Gastrocnemius medialis (tissue), 4 donors: ENCODE measurements around the gene BCL2L13. TPM values are rescaled to one million over a fixed set of nuclear protein-coding genes. Genes with fewer than 3 reads are reported as not detected.

Experiments used
- ATAC-seq, 2 donors: fragments of 150-250 bp; one replicate each; pipeline ENCODE4 v1.9.1; 2016
- DNase-seq, 2 donors: peaks; one replicate each; pipeline ENCODE4 v3.0.0-alpha.2; 2019
- H3K27ac ChIP-seq, 4 donors: fragments of 200-600 bp; sonication (generic); 1 replicate in 1 of 4; 2 replicates in 3 of 4; pipeline ENCODE4 v1.5.1; 2016 to 2018; ENCODE audit warnings: mild to moderate bottlenecking in 2 of 4, moderate library complexity in 1 of 4
- H3K27me3 ChIP-seq, 3 donors: fragments of 200-600 bp; sonication (generic) in 2 of 3; 1 replicate in 1 of 3; 2 replicates in 2 of 3; pipeline versions ENCODE4 v1.5.1 to v1.6.0; 2016 to 2019; ENCODE audit warnings: mild to moderate bottlenecking in 1 of 3, moderate library complexity in 1 of 3
- H3K36me3 ChIP-seq, 2 donors: fragments of 200-600 bp; sonication (generic) in 1 of 2; one replicate each; pipeline ENCODE4 v1.5.1; 2017 to 2018
- H3K4me1 ChIP-seq, 2 donors: fragments of 200-600 bp; sonication (generic) in 1 of 2; one replicate each; pipeline ENCODE4 v1.5.1; 2016 to 2017; ENCODE audit warnings: mild to moderate bottlenecking in 2 of 2
- H3K4me3 ChIP-seq, 4 donors: fragments of 200-600 bp; sonication (generic) in 3 of 4; 1 replicate in 1 of 4; 2 replicates in 3 of 4; pipeline ENCODE4 v1.5.1; 2016 to 2019; ENCODE audit warnings: mild to moderate bottlenecking in 2 of 4
- H3K9me3 ChIP-seq, 3 donors: fragments of 200-600 bp; sonication (generic) in 2 of 3; 1 replicate in 1 of 3; 2 replicates in 2 of 3; pipeline ENCODE4 v1.5.1; 2016 to 2019
- CTCF ChIP-seq, 5 experiments: fragments of 450-650 bp in 3 of 5; fragments of 200-600 bp in 2 of 5; sonication (generic) in 2 of 5; IDR thresholded peaks in 4 of 5; conservative IDR thresholded peaks in 1 of 5; 1 replicate in 4 of 5; 2 replicates in 1 of 5; pipeline ENCODE4 v1.5.1; 2016 to 2019; ENCODE audit warnings: antibody characterized with exemption in 5 of 5, mild to moderate bottlenecking in 3 of 5, moderate library complexity in 3 of 5
- POLR2A ChIP-seq, 2 donors: fragments of 450-650 bp; IDR thresholded peaks; one replicate each; pipeline ENCODE4 v1.6.1; 2017; ENCODE audit warnings: antibody characterized with exemption in 2 of 2, mild to moderate bottlenecking in 2 of 2, moderate library complexity in 2 of 2
- in situ Hi-C, 4 donors: fragments of 200-750 bp; cut with MboI; loops; one replicate each; pipeline versions ENCODE4 v1.15.0 to v1.8.0; 2017; ENCODE audit warnings: low sequenced_read_pairs in 4 of 4
- intact Hi-C: fragments of 100-400 bp; cut with DNase I; formaldehyde crosslinking; loops from one replicate; pipeline ENCODE4 v1.15.1; 2023; ENCODE audit warnings: low total_unique reads
- total RNA-seq, 4 donors: library from RNA; depleted of rRNA; stranded (reverse); fragments of >200 nt; gene quantifications; one replicate each; pipeline versions ENCODE4 v1.1.0 to v1.2.3, GENCODE V29; 2016

Gene BCL2L13
- total RNA-seq, 4 donors from 2014 or later, result 162 to 310 (median 231) TPM

GRCh38 chr22:17767233-17768065 lies 128.9 kb downstream of the BCL2L13 start:
- no peak for TF ChIP-seq CTCF (IDR thresholded peaks at IDR 0.05 in 4 of 5, conservative IDR thresholded peaks at IDR 0.05 in 1 of 5)
- H3K9me3 ChIP-seq, result no peaks in the 10 kb centered on the region
- DNase-seq (no peak), ATAC-seq (no peak)
- intact Hi-C loops, result no loop called here
- H3K27ac ChIP-seq, result no peak overlapping the region
- H3K36me3 ChIP-seq, result no peaks in the 10 kb centered on the region
- in situ Hi-C loops, result no loop called here
- no peaks in the 10 kb centered on the region for H3K27me3 ChIP-seq
- H3K4me1 ChIP-seq, result peaks cover 12 to 13% of the 10 kb centered on the region in 2 donors
- H3K4me3 ChIP-seq, result no peak overlapping the region

GRCh38 chr22:17769013-17769715 lies 130.6 kb downstream of the BCL2L13 start:
- Histone ChIP-seq H3K4me1 (peaks cover 12 to 18% of the 10 kb centered on the region in 2 donors), H3K36me3 (no peaks in the 10 kb centered on the region), H3K4me3 (no peak overlapping the region), H3K27ac (no peak overlapping the region), H3K9me3 (no peaks in the 10 kb centered on the region), H3K27me3 (no peaks in the 10 kb centered on the region)
- intact Hi-C loops, result no loop called here
- in situ Hi-C loops, result no loop called here
- ATAC-seq (no peak), DNase-seq (no peak)
- TF ChIP-seq POLR2A (IDR thresholded peaks at IDR 0.05) (no peak), CTCF (IDR thresholded peaks at IDR 0.05 in 4 of 5, conservative IDR thresholded peaks at IDR 0.05 in 1 of 5) (no peak)

GRCh38 chr22:17769716-17770082 lies 131.1 kb downstream of the BCL2L13 start:
- Histone ChIP-seq H3K27me3 (no peaks in the 10 kb centered on the region), H3K4me1 (peaks cover 12 to 18% of the 10 kb centered on the region in 2 donors), H3K9me3 (no peaks in the 10 kb centered on the region), H3K27ac (no peak overlapping the region), H3K4me3 (no peak overlapping the region), H3K36me3 (no peaks in the 10 kb centered on the region)
- no peak for ATAC-seq
- intact Hi-C loops (no loop called here), in situ Hi-C loops (no loop called here)
- TF ChIP-seq CTCF (IDR thresholded peaks at IDR 0.05 in 4 of 5, conservative IDR thresholded peaks at IDR 0.05 in 1 of 5) (no peak), POLR2A (IDR thresholded peaks at IDR 0.05) (no peak)
- no peak for DNase-seq

GRCh38 chr22:17770180-17771077 lies 131.9 kb downstream of the BCL2L13 start:
- no peaks in the 10 kb centered on the region for H3K9me3 ChIP-seq
- TF ChIP-seq POLR2A (IDR thresholded peaks at IDR 0.05) (no peak), CTCF (IDR thresholded peaks at IDR 0.05 in 4 of 5, conservative IDR thresholded peaks at IDR 0.05 in 1 of 5) (no peak)
- H3K4me3 ChIP-seq, result no peak overlapping the region
- ATAC-seq (no peak), DNase-seq (peak in 1 of 2 donors; percentile 56)
- intact Hi-C loops (no loop called here), in situ Hi-C loops (no loop called here)
- no peaks in the 10 kb centered on the region for H3K36me3 ChIP-seq
- peaks cover 12 to 18% of the 10 kb centered on the region in 2 donors for H3K4me1 ChIP-seq
- peak overlapping the region in 2 of 4 donors; percentile 23 to 36 for H3K27ac ChIP-seq
- H3K27me3 ChIP-seq, result no peaks in the 10 kb centered on the region
